ENCODE results near the gene TYSND1. TPM values are rescaled to one million over a fixed set of nuclear protein-coding genes. Genes with fewer than 3 reads are reported as not detected.

Gene TYSND1
- total and polyA plus RNA-seq, 2 donors from 2014 or later, result 12.9 to 13.8 TPM

DNA sequence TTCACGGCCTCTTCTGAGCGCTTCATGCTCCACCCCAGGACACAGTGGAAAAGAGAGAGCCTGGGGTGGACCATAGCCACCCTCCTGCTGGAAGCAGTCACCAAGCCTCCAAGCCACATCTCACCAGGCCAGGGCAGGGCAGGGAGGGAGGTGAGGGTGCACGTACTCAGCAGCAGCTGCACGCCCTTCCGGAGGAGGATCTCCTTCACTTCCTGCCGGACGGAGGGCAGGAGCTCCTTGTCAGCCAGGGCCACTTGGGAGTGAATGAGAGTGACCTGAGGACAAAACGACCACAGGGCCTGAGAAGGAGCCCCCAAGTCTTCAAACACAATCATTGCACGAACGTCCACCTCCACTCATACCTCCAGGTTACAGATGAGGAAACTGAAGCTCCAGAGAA, 28.9 kb downstream of the TYSND1 start:
- Histone ChIP-seq H3K4me3 (ENCODE audit: low read length in 3 of 3) (no peak overlapping the region), H3K9me3 (ENCODE audit: control insufficient read depth in 2 of 3, insufficient read depth in 1 of 3, low read length in 3 of 3) (no peaks in the 10 kb centered on the region), H3K27ac (ENCODE audit: low read depth in 2 of 2, low read length in 2 of 2) (no peak overlapping the region), H3K27me3 (ENCODE audit: control insufficient read depth, insufficient read depth, low read length) (no peaks in the 10 kb centered on the region), H3K9ac (ENCODE audit: low read length in 3 of 3) (no peak overlapping the region), H3K36me3 (ENCODE audit: control insufficient read depth in 2 of 3, insufficient read depth in 3 of 3, low read length in 3 of 3) (peaks cover 0 to 6% (median 5%) of the 10 kb centered on the region in 3 donors), H3K4me1 (ENCODE audit: control insufficient read depth in 2 of 3, insufficient read depth in 2 of 3, low read depth in 1 of 3, low read length in 3 of 3) (peaks cover 0 to 2% (median 0%) of the 10 kb centered on the region in 3 donors)
- DNase-seq (no peak), FAIRE-seq (no peak)
- TF ChIP-seq, protein P1, sequence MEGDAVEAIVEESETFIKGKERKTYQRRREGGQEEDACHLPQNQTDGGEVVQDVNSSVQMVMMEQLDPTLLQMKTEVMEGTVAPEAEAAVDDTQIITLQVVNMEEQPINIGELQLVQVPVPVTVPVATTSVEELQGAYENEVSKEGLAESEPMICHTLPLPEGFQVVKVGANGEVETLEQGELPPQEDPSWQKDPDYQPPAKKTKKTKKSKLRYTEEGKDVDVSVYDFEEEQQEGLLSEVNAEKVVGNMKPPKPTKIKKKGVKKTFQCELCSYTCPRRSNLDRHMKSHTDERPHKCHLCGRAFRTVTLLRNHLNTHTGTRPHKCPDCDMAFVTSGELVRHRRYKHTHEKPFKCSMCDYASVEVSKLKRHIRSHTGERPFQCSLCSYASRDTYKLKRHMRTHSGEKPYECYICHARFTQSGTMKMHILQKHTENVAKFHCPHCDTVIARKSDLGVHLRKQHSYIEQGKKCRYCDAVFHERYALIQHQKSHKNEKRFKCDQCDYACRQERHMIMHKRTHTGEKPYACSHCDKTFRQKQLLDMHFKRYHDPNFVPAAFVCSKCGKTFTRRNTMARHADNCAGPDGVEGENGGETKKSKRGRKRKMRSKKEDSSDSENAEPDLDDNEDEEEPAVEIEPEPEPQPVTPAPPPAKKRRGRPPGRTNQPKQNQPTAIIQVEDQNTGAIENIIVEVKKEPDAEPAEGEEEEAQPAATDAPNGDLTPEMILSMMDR (IDR thresholded peaks at IDR 0.05; ENCODE audit: borderline replicate concordance, extremely low read depth, insufficient read depth), result no peak
- intact Hi-C loops (cut with DNase I), result no loop called here

GRCh38 chr10:70115948-70116682, 30.4 kb downstream of the TYSND1 start:
- DNase-seq (peak in 4 of 5 donors; percentile 59 to 77 (median 66)), FAIRE-seq (no peak)
- no peak overlapping the region for H3K27ac ChIP-seq (ENCODE audit: low read depth in 2 of 2, low read length in 2 of 2)
- no peaks in the 10 kb centered on the region for H3K9me3 ChIP-seq (ENCODE audit: control insufficient read depth in 2 of 3, insufficient read depth in 1 of 3, low read length in 3 of 3)
- intact Hi-C loops (cut with DNase I), result no loop called here
- peaks cover 0 to 6% (median 5%) of the 10 kb centered on the region in 3 donors for H3K36me3 ChIP-seq (ENCODE audit: control insufficient read depth in 2 of 3, insufficient read depth in 3 of 3, low read length in 3 of 3)
- TF ChIP-seq, protein P1 (IDR thresholded peaks at IDR 0.05; ENCODE audit: borderline replicate concordance, extremely low read depth, insufficient read depth), result peak; percentile 74
- peaks cover 0 to 2% (median 0%) of the 10 kb centered on the region in 3 donors for H3K4me1 ChIP-seq (ENCODE audit: control insufficient read depth in 2 of 3, insufficient read depth in 2 of 3, low read depth in 1 of 3, low read length in 3 of 3)
- no peak overlapping the region for H3K9ac ChIP-seq (ENCODE audit: low read length in 3 of 3)
- no peaks in the 10 kb centered on the region for H3K27me3 ChIP-seq (ENCODE audit: control insufficient read depth, insufficient read depth, low read length)
- H3K4me3 ChIP-seq (ENCODE audit: low read length in 3 of 3), result no peak overlapping the region

DNA sequence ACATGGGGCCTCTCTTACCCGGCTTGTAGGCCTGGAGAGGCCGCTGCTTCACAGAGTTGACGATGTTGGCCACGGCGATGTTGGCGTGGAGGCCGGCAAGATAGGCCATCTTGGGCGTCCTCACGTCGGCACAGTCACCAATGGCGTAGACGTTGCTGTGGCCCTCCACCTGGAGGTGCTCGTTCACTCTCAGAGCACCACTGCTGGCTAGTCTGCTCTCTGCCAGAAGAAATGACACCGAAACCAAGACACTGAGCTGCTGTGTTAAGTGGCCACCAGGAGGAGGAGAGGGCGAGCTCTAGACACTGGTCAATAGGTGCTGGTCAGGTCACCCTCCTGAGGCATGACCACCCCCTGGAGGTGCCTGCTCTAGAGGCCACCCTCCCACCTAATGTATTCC, 31.6 kb downstream of the TYSND1 start:
- Histone ChIP-seq H3K27ac (ENCODE audit: low read depth in 2 of 2, low read length in 2 of 2) (no peak overlapping the region), H3K9ac (ENCODE audit: low read length in 3 of 3) (no peak overlapping the region), H3K36me3 (ENCODE audit: control insufficient read depth in 2 of 3, insufficient read depth in 3 of 3, low read length in 3 of 3) (peaks cover 0 to 6% (median 5%) of the 10 kb centered on the region in 3 donors), H3K27me3 (ENCODE audit: control insufficient read depth, insufficient read depth, low read length) (no peaks in the 10 kb centered on the region), H3K4me1 (ENCODE audit: control insufficient read depth in 2 of 3, insufficient read depth in 2 of 3, low read depth in 1 of 3, low read length in 3 of 3) (peaks cover 0 to 2% (median 0%) of the 10 kb centered on the region in 3 donors), H3K9me3 (ENCODE audit: control insufficient read depth in 2 of 3, insufficient read depth in 1 of 3, low read length in 3 of 3) (no peaks in the 10 kb centered on the region), H3K4me3 (ENCODE audit: low read length in 3 of 3) (no peak overlapping the region)
- FAIRE-seq, result no peak
- DNase-seq, result no peak
- TF ChIP-seq, protein P1 (IDR thresholded peaks at IDR 0.05; ENCODE audit: borderline replicate concordance, extremely low read depth, insufficient read depth), result no peak
- intact Hi-C loops (cut with DNase I), result no loop called here
